Gastrocnemius medialis (tissue), 4 donors: Measurements from ENCODE around the gene SP100.

Experiments
- POLR2A ChIP-seq, 2 donors: fragments of 450-650 bp; IDR thresholded peaks; one replicate each; pipeline ENCODE4 v1.6.1; 2017; ENCODE audit warnings: antibody characterized with exemption in 2 of 2, mild to moderate bottlenecking in 2 of 2, moderate library complexity in 2 of 2
- TF ChIP-seq, protein P1 (sequence below), 5 experiments: fragments of 450-650 bp in 3 of 5; fragments of 200-600 bp in 2 of 5; sonication (generic) in 2 of 5; IDR thresholded peaks in 4 of 5; conservative IDR thresholded peaks in 1 of 5; 1 replicate in 4 of 5; 2 replicates in 1 of 5; pipeline ENCODE4 v1.5.1; 2016 to 2019; ENCODE audit warnings: antibody characterized with exemption in 5 of 5, mild to moderate bottlenecking in 3 of 5, moderate library complexity in 3 of 5

- no peak for TF ChIP-seq POLR2A (IDR thresholded peaks at IDR 0.05)
- TF ChIP-seq, protein P1, sequence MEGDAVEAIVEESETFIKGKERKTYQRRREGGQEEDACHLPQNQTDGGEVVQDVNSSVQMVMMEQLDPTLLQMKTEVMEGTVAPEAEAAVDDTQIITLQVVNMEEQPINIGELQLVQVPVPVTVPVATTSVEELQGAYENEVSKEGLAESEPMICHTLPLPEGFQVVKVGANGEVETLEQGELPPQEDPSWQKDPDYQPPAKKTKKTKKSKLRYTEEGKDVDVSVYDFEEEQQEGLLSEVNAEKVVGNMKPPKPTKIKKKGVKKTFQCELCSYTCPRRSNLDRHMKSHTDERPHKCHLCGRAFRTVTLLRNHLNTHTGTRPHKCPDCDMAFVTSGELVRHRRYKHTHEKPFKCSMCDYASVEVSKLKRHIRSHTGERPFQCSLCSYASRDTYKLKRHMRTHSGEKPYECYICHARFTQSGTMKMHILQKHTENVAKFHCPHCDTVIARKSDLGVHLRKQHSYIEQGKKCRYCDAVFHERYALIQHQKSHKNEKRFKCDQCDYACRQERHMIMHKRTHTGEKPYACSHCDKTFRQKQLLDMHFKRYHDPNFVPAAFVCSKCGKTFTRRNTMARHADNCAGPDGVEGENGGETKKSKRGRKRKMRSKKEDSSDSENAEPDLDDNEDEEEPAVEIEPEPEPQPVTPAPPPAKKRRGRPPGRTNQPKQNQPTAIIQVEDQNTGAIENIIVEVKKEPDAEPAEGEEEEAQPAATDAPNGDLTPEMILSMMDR (IDR thresholded peaks at IDR 0.05 in 4 of 5, conservative IDR thresholded peaks at IDR 0.05 in 1 of 5), result no peak
Measured at GRCh38 chr2:230412371-230412711, 3.7 kb upstream of the SP100 start.
